Measurements from ENCODE around the gene SLC12A7.

The SLC12A7 gene

DNA sequence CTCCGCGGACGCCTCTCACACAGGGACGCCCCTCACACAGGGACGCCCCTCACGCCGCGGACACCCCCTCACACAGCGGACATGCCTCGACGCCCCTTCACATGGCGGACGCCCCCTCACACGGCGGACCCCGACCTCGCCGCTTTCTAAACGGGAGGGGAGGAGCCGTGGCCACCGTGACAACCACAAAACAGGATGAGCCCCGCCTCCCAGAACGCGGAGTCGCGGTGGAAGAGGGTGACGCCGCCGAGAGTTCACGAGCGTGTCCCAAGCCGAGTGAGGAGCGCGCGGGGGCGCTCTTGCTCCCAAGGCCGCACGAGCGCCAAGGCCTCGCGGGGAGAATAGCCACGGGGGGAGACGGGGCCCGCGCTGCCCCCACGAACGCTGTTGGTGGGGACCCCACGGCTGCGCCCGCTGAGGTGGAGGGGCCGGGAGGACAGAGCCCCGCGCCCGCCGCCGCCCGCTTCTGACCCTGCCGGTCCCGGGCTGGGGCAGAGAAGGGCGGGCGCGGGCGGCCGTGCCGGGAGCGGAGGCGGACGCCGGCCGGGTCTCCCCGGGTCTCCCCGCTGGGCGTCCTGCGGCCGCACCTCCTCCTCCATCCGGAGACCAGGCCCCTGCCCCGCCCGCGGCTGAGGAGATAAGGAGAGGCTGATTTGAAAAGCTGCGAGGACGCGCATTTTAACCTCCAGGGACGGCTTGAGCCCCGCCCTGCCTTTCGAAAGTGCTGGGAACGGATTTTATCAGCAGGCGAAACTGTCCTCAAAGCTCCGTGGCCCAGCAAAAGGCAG, 107.2 kb downstream of the SLC12A7 start:
- Histone ChIP-seq H3K27me3 (ENCODE audit: insufficient read depth, low read length) (peaks cover 26% of the 10 kb centered on the region), H4K91ac (ENCODE audit: low read depth, low read length) (no peak overlapping the region), H2AFZ (ENCODE audit: insufficient read depth, low read length, poor library complexity) (peak overlapping the region; percentile 18), H3K9ac (ENCODE audit: low read length) (no peak overlapping the region), H3K79me1 (ENCODE audit: low read length) (no peaks in the 10 kb centered on the region), H3K79me2 (ENCODE audit: control insufficient read depth, insufficient read depth, low read length, poor library complexity) (no peaks in the 10 kb centered on the region), H4K12ac (ENCODE audit: low read depth, low read length) (no peak overlapping the region), H3K36me3 (ENCODE audit: control insufficient read depth in 1 of 2, insufficient read depth in 2 of 2, low read length in 2 of 2) (no peaks in the 10 kb centered on the region), H3K4me3 (ENCODE audit: low read depth, low read length) (peak overlapping the region; percentile 55), H2AK5ac (ENCODE audit: low read length) (no peak overlapping the region), H3K18ac (ENCODE audit: low read length) (no peak overlapping the region), H3K4me2 (ENCODE audit: low read length) (peak overlapping the region; percentile 63), H2BK120ac (ENCODE audit: insufficient read depth, low read length, poor library complexity) (peak overlapping the region; percentile 7), H3K4ac (ENCODE audit: low read depth, low read length) (no peak overlapping the region), H3K14ac (ENCODE audit: low read length) (no peak overlapping the region), H3K23ac (ENCODE audit: low read length) (no peak overlapping the region), H3K27ac (ENCODE audit: low read depth, low read length) (no peak overlapping the region), H4K8ac (ENCODE audit: low read depth, low read length) (no peak overlapping the region), H3K4me1 (ENCODE audit: control insufficient read depth in 1 of 2, insufficient read depth in 2 of 2, low read length in 2 of 2) (peaks cover 5 to 14% of the 10 kb centered on the region in 2 experiments), H2BK12ac (ENCODE audit: low read length) (no peak overlapping the region), H3K9me3 (ENCODE audit: insufficient read depth, low read depth, low read length) (no peaks in the 10 kb centered on the region), H2BK5ac (ENCODE audit: low read depth, low read length, poor library complexity) (no peak overlapping the region)
- DNase-seq, result peak in 1 of 2 donors; percentile 19
- WGBS (ENCODE audit: extremely low coverage, insufficient coverage, insufficient read length), result no CpG with 5 or more reads among the region's 88 CpGs

DNA sequence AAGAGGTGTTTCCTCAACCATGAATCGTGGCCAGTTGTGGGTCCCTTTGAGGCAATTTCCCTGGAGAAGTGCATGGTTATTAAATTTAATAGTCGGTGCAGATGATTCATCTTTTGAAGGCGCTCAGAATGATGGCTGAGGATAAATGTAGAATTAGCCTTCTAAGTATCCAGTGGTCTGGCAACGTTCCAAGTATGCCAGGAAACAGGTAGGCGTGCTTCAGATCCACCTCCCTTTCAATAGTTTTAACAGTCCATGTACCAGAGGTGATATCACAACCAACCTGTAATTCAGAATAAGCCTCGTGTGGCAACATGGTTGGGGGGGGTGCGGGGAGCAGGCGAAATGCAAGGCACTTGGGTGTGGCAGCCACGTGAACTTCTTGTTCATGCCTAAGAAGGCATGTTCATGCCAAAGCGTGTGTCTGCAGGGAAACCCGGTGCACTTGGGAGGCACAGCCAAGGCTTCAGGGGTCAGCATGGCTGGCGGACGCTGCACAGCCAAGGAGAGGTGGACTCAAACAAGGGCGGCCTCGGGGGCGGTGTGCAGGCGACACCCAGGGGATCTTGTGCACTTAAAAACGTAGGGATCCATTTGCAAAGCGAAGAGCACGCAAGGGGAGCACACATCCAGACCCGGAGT, 108.4 kb downstream of the SLC12A7 start:
- Histone ChIP-seq H2BK12ac (ENCODE audit: low read length) (no peak overlapping the region), H3K18ac (ENCODE audit: low read length) (no peak overlapping the region), H3K79me1 (ENCODE audit: low read length) (no peaks in the 10 kb centered on the region), H3K27ac (ENCODE audit: low read depth, low read length) (no peak overlapping the region), H2BK120ac (ENCODE audit: insufficient read depth, low read length, poor library complexity) (no peak overlapping the region), H3K79me2 (ENCODE audit: control insufficient read depth, insufficient read depth, low read length, poor library complexity) (no peaks in the 10 kb centered on the region), H3K4me1 (ENCODE audit: control insufficient read depth in 1 of 2, insufficient read depth in 2 of 2, low read length in 2 of 2) (peaks cover 5 to 10% of the 10 kb centered on the region in 2 experiments), H2AK5ac (ENCODE audit: low read length) (no peak overlapping the region), H3K4me2 (ENCODE audit: low read length) (no peak overlapping the region), H3K27me3 (ENCODE audit: insufficient read depth, low read length) (peaks cover 18% of the 10 kb centered on the region), H3K4ac (ENCODE audit: low read depth, low read length) (no peak overlapping the region), H3K14ac (ENCODE audit: low read length) (no peak overlapping the region), H4K91ac (ENCODE audit: low read depth, low read length) (no peak overlapping the region), H4K8ac (ENCODE audit: low read depth, low read length) (no peak overlapping the region), H2AFZ (ENCODE audit: insufficient read depth, low read length, poor library complexity) (no peak overlapping the region), H3K9ac (ENCODE audit: low read length) (no peak overlapping the region), H4K12ac (ENCODE audit: low read depth, low read length) (no peak overlapping the region), H2BK5ac (ENCODE audit: low read depth, low read length, poor library complexity) (no peak overlapping the region), H3K23ac (ENCODE audit: low read length) (no peak overlapping the region), H3K9me3 (ENCODE audit: insufficient read depth, low read depth, low read length) (no peaks in the 10 kb centered on the region), H3K4me3 (ENCODE audit: low read depth, low read length) (no peak overlapping the region), H3K36me3 (ENCODE audit: control insufficient read depth in 1 of 2, insufficient read depth in 2 of 2, low read length in 2 of 2) (no peaks in the 10 kb centered on the region)
- WGBS (ENCODE audit: extremely low coverage, insufficient coverage, insufficient read length), result no CpG with 5 or more reads among the region's 21 CpGs
- DNase-seq, result peak in 1 of 2 donors; percentile 14

DNA sequence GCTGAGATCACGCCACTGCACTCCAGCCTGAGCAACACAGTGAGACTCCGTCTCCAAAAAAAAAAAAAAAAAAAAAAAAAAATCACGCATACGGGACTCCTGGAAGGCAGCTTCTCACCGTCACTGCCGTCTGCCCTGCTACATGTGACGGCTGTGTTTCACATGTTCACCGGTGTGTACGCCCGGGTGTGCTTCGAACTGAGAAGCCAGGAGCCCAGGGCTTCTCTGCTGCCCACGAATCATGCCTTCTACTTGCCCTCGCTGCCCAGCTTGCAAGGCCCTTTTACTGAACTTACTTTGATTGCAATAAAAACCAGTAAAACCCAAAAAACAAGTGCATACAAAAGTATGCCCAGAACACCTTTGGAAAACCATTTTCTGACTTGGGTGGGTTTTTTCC, 109.0 kb downstream of the SLC12A7 start:
- Histone ChIP-seq H4K12ac (ENCODE audit: low read depth, low read length) (no peak overlapping the region), H4K91ac (ENCODE audit: low read depth, low read length) (no peak overlapping the region), H3K9me3 (ENCODE audit: insufficient read depth, low read depth, low read length) (no peaks in the 10 kb centered on the region), H3K23ac (ENCODE audit: low read length) (no peak overlapping the region), H3K4me2 (ENCODE audit: low read length) (no peak overlapping the region), H3K79me1 (ENCODE audit: low read length) (no peaks in the 10 kb centered on the region), H3K36me3 (ENCODE audit: control insufficient read depth in 1 of 2, insufficient read depth in 2 of 2, low read length in 2 of 2) (no peaks in the 10 kb centered on the region), H3K27ac (ENCODE audit: low read depth, low read length) (no peak overlapping the region), H3K4me1 (ENCODE audit: control insufficient read depth in 1 of 2, insufficient read depth in 2 of 2, low read length in 2 of 2) (peaks cover 5 to 10% of the 10 kb centered on the region in 2 experiments), H2BK5ac (ENCODE audit: low read depth, low read length, poor library complexity) (no peak overlapping the region), H3K79me2 (ENCODE audit: control insufficient read depth, insufficient read depth, low read length, poor library complexity) (no peaks in the 10 kb centered on the region), H3K18ac (ENCODE audit: low read length) (no peak overlapping the region), H3K27me3 (ENCODE audit: insufficient read depth, low read length) (peaks cover 13% of the 10 kb centered on the region), H3K4me3 (ENCODE audit: low read depth, low read length) (no peak overlapping the region), H4K8ac (ENCODE audit: low read depth, low read length) (no peak overlapping the region), H2BK12ac (ENCODE audit: low read length) (no peak overlapping the region), H2BK120ac (ENCODE audit: insufficient read depth, low read length, poor library complexity) (no peak overlapping the region), H3K9ac (ENCODE audit: low read length) (no peak overlapping the region), H2AK5ac (ENCODE audit: low read length) (no peak overlapping the region), H3K4ac (ENCODE audit: low read depth, low read length) (no peak overlapping the region), H3K14ac (ENCODE audit: low read length) (no peak overlapping the region), H2AFZ (ENCODE audit: insufficient read depth, low read length, poor library complexity) (no peak overlapping the region)
- WGBS (ENCODE audit: extremely low coverage, insufficient coverage, insufficient read length), result no CpG with 5 or more reads among the region's 13 CpGs
- DNase-seq, result no peak

DNA sequence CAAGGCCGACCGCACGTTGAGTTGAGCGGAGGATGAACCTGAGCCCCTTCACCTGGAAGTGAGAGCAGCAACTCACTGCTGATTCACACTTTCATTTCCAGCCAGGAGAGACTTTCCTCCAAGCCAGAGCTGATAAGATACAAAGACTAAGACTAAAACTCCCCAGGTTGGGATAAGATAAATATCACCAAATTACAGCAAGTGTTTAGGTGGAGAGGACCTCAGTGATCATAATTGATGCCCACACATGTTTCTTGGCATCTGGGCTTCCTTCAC, 109.7 kb downstream of the SLC12A7 start:
- Histone ChIP-seq H4K91ac (ENCODE audit: low read depth, low read length) (no peak overlapping the region), H2BK12ac (ENCODE audit: low read length) (no peak overlapping the region), H3K27me3 (ENCODE audit: insufficient read depth, low read length) (peaks cover 13% of the 10 kb centered on the region), H3K27ac (ENCODE audit: low read depth, low read length) (no peak overlapping the region), H4K8ac (ENCODE audit: low read depth, low read length) (no peak overlapping the region), H3K79me1 (ENCODE audit: low read length) (no peaks in the 10 kb centered on the region), H3K9me3 (ENCODE audit: insufficient read depth, low read depth, low read length) (no peaks in the 10 kb centered on the region), H2AFZ (ENCODE audit: insufficient read depth, low read length, poor library complexity) (no peak overlapping the region), H3K9ac (ENCODE audit: low read length) (no peak overlapping the region), H2BK120ac (ENCODE audit: insufficient read depth, low read length, poor library complexity) (no peak overlapping the region), H3K14ac (ENCODE audit: low read length) (no peak overlapping the region), H3K36me3 (ENCODE audit: control insufficient read depth in 1 of 2, insufficient read depth in 2 of 2, low read length in 2 of 2) (no peaks in the 10 kb centered on the region), H3K4ac (ENCODE audit: low read depth, low read length) (no peak overlapping the region), H3K23ac (ENCODE audit: low read length) (no peak overlapping the region), H2AK5ac (ENCODE audit: low read length) (no peak overlapping the region), H2BK5ac (ENCODE audit: low read depth, low read length, poor library complexity) (no peak overlapping the region), H3K4me3 (ENCODE audit: low read depth, low read length) (no peak overlapping the region), H4K12ac (ENCODE audit: low read depth, low read length) (no peak overlapping the region), H3K79me2 (ENCODE audit: control insufficient read depth, insufficient read depth, low read length, poor library complexity) (no peaks in the 10 kb centered on the region), H3K4me2 (ENCODE audit: low read length) (no peak overlapping the region), H3K18ac (ENCODE audit: low read length) (no peak overlapping the region), H3K4me1 (ENCODE audit: control insufficient read depth in 1 of 2, insufficient read depth in 2 of 2, low read length in 2 of 2) (peaks cover 5 to 10% of the 10 kb centered on the region in 2 experiments)
- no CpG with 5 or more reads among the region's 4 CpGs for WGBS (ENCODE audit: extremely low coverage, insufficient coverage, insufficient read length)
- DNase-seq, result no peak

Measured in trophoblast cell (in vitro differentiated cells and primary cell).